D721Med (cell line): ENCODE results near the gene KIFC3.
"Not testable (repeated sequence)": the region's sequence is repeated elsewhere in the genome, so short reads cannot be mapped to it uniquely, and the experiment has no call there.

ENCODE experiments used
- DNase-seq: peaks from one replicate; pipeline ENCODE4 v3.0.0; 2011; ENCODE audit warnings: low spot score; ENCODE audit not compliant: insufficient read length
- FAIRE-seq: peaks from 2 replicates; lab custom pipeline; 2011; peaks lifted over from hg19 to GRCh38; lab: Jason Lieb, UNC
- TF ChIP-seq, protein P1 (sequence below): IDR thresholded peaks from 2 replicates; pipeline ENCODE4 v1.5.1; 2012; ENCODE audit warnings: mild to moderate bottlenecking, control low read depth; ENCODE audit not compliant: insufficient read depth; ENCODE audit errors: missing control alignments

Gene KIFC3

DNA sequence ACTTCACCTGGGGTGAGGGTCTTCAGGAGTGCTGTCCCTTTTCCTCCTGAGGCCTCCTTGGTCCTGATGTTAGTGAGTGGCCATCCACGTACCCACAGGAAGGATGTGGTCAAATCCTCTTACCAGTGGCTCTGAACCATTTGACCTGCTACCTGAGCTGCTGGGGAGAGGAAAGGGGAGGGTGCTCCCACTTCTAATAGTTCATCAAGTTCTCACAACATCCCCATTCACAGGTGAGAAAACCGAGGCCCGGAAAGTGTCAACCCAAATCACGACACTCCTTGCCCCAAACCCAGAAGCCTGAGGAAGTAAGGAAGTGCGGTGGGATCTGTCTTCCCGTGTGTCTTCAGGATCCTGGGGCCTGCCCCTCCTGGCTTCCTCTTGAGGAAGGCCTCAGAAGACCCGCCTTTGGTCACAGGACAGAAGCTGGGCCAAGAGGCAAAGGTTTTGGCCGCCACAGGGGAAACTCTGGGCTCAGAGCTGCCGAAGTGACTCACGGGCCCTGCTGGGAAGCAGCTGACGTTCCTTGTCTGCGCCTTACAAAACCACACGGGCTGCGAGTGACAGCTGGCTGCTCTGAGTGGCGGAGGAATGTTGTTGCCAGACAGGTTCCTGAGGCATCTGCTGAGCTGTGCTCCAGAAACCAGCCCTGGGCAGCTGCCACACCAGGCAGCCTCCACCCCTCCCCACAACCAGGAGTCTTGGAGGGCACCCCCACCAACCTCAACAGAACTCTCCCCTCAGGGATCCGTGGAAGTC, 13.9 kb upstream of the KIFC3 start:
- FAIRE-seq, result no peak
- TF ChIP-seq, protein P1, sequence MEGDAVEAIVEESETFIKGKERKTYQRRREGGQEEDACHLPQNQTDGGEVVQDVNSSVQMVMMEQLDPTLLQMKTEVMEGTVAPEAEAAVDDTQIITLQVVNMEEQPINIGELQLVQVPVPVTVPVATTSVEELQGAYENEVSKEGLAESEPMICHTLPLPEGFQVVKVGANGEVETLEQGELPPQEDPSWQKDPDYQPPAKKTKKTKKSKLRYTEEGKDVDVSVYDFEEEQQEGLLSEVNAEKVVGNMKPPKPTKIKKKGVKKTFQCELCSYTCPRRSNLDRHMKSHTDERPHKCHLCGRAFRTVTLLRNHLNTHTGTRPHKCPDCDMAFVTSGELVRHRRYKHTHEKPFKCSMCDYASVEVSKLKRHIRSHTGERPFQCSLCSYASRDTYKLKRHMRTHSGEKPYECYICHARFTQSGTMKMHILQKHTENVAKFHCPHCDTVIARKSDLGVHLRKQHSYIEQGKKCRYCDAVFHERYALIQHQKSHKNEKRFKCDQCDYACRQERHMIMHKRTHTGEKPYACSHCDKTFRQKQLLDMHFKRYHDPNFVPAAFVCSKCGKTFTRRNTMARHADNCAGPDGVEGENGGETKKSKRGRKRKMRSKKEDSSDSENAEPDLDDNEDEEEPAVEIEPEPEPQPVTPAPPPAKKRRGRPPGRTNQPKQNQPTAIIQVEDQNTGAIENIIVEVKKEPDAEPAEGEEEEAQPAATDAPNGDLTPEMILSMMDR, result no peak
- no peak for DNase-seq

DNA sequence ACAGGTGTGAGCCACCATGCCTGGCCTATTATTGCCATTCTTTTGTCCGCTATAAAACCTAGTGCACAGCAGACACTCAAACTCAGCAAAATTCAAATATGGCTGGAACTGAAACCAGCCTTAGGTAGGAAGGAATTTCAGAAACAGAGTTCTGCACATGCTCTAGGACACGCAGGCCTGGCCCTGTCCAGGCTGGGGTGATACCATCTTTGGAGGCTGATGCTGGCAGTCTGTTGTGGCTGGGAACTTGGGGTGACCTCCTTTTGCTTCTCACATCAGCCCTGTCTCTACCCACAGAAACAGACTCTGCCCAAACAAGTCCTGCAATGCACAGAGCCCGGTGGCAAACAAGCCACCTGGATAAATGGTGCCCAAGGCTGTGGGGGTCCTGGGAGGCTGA, 12.6 kb upstream of the KIFC3 start:
- TF ChIP-seq, protein P1, result no peak
- no peak for FAIRE-seq
- DNase-seq, result no peak

GRCh38 chr16:57813466-57813865, 11.2 kb upstream of the KIFC3 start:
- TF ChIP-seq, protein P1, result no peak
- no peak for DNase-seq
- no peak for FAIRE-seq

- DNase-seq, FAIRE-seq: not testable (repeated sequence)
Observed at GRCh38 chr16:57811340-57811739, 9.0 kb upstream of the KIFC3 start.

- TF ChIP-seq, protein P1, result no peak
- no peak for FAIRE-seq
- no peak for DNase-seq
Observed at GRCh38 chr16:57810197-57811031, 8.1 kb upstream of the KIFC3 start.

DNA sequence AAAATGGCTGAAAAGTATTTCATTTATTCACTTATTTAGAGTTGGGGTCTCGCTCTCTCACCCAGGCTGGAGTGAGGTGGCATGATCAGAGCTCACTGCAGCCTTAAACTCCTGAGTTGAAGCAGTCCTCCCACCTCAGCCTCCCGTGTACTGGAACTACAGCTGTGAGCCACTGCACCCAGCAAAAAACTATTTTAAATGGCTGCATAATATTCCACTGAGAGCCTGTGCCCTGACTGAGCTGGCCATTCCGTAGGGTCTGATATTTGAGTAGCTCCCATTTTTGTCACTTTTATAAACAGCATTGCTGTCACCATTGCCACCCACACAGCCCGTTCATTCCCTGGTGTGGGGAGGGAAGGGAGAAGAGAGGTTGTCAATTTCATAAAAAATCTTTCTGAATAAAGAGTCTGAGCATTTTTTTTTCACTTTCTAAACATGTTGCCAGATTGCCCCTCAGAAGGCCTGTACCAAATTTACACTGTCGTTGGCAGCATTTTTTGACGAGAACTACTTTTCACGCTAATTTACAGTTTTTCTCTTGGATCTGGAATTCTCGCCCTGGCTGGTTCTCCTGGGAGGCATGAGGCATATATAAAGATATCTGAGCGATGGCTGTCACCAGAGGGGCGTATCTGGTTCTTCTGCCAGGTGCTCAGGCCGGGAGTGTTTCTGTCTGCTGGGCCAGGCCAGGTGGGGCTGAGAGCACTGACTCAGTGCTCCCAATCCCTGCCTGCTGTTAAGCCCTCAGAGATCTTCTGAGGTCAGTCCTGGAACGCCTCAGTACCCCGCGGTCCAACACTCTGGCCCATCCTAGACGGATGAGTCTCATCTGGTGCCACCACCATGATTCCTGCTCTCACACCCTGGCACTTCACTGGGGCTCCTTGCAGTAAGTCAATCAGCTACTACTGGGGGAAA, 7.2 kb upstream of the KIFC3 start:
- DNase-seq (no peak), FAIRE-seq (no peak)
- TF ChIP-seq, protein P1, result no peak
